GM19452 (cell line): ENCODE data around the gene ACTR1A.
"Not testable (repeated sequence)": the region's sequence is repeated elsewhere in the genome, so short reads cannot be mapped to it uniquely, and the experiment has no call there.

Experiments used
- ATAC-seq: cut with Tn5 transposase; IDR thresholded peaks from one replicate; pipeline ENCODE4 v1.9.1; 2021; ENCODE audit not compliant: unreplicated experiment

ACTR1A gene

GRCh38 chr10:102502337-102503151, at the start of gene ACTR1A:
Gene ACTR1A (minus strand): TSS chr10:102502712. CDS start chr10:102502647, 65 bp downstream.
- ATAC-seq, result peak; percentile 56

GRCh38 chr10:102550636-102551210, 48.2 kb upstream of the ACTR1A start:
- no peak for ATAC-seq

- ATAC-seq, result no peak
Measured at GRCh38 chr10:102549549-102549948, 47.0 kb upstream of the ACTR1A start.

- ATAC-seq, result no peak
Measured at GRCh38 chr10:102546606-102547320, 44.3 kb upstream of the ACTR1A start.

- no peak for ATAC-seq
Measured at GRCh38 chr10:102545997-102546396, 43.5 kb upstream of the ACTR1A start.

- no peak for ATAC-seq
Measured at GRCh38 chr10:102545265-102545871, 42.9 kb upstream of the ACTR1A start.

- ATAC-seq, result no peak
Measured at GRCh38 chr10:102542800-102543418, 40.4 kb upstream of the ACTR1A start.

- ATAC-seq, result peak; percentile 55
Measured at GRCh38 chr10:102540023-102540422, 37.5 kb upstream of the ACTR1A start.

GRCh38 chr10:102538811-102539210, 36.3 kb upstream of the ACTR1A start:
- no peak for ATAC-seq

- ATAC-seq, result no peak
Measured at GRCh38 chr10:102537948-102538347, 35.4 kb upstream of the ACTR1A start.

- ATAC-seq, result no peak
Measured at GRCh38 chr10:102537367-102537766, 34.9 kb upstream of the ACTR1A start.

GRCh38 chr10:102535481-102536147, 33.1 kb upstream of the ACTR1A start:
- ATAC-seq, result no peak

GRCh38 chr10:102534966-102535365, 32.5 kb upstream of the ACTR1A start:
- ATAC-seq, result not testable (repeated sequence)

GRCh38 chr10:102534333-102534732, 31.8 kb upstream of the ACTR1A start:
- ATAC-seq, result no peak

- ATAC-seq, result no peak
Measured at GRCh38 chr10:102527546-102527945, 25.0 kb upstream of the ACTR1A start.

GRCh38 chr10:102524746-102525145, 22.2 kb upstream of the ACTR1A start:
- no peak for ATAC-seq

GRCh38 chr10:102523250-102524029, 20.9 kb upstream of the ACTR1A start:
- ATAC-seq, result no peak

- ATAC-seq, result no peak
Measured at GRCh38 chr10:102522874-102523249, 20.4 kb upstream of the ACTR1A start.

- no peak for ATAC-seq
Measured at GRCh38 chr10:102519246-102519825, 16.8 kb upstream of the ACTR1A start.
